Fibroblast of lung (primary cell): ENCODE data around the gene STRBP.

Source experiments
- EZH2 ChIP-seq: IDR thresholded peaks from 2 replicates; pipeline ENCODE4 v1.5.1; 2012; ENCODE audit warnings: low read length, control low read depth, mild to moderate bottlenecking; ENCODE audit errors: missing control alignments
- TF ChIP-seq, protein P1 (sequence below), 2 donors: IDR thresholded peaks in 1 of 2; conservative IDR thresholded peaks in 1 of 2; 1 replicate in 1 of 2; 2 replicates in 1 of 2; pipeline ENCODE4 v1.5.1; 2011 to 2012; ENCODE audit warnings: low read length in 2 of 2, control low read depth in 1 of 2, inconsistent platforms in 1 of 2, low read depth in 1 of 2, mild to moderate bottlenecking in 1 of 2

DNA sequence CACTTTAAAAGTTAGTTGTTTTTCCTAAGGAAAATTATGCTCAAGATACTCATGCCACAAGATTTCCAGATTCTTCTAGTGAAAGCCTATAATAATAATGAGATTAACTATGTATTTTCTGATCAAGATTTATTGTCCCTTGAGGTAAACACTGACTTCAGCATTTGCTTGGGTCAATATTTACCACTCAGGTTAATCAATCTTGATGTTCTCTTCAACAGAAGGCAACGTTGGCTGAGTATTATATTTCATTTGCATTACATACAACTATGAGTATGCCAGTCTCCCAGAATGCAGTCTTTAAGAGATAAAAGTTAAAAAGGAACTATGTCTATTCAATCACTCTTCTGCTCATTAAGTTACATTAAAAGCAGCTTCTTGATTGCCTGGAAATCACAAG, 119.3 kb downstream of the STRBP start:
- TF ChIP-seq, protein P1, sequence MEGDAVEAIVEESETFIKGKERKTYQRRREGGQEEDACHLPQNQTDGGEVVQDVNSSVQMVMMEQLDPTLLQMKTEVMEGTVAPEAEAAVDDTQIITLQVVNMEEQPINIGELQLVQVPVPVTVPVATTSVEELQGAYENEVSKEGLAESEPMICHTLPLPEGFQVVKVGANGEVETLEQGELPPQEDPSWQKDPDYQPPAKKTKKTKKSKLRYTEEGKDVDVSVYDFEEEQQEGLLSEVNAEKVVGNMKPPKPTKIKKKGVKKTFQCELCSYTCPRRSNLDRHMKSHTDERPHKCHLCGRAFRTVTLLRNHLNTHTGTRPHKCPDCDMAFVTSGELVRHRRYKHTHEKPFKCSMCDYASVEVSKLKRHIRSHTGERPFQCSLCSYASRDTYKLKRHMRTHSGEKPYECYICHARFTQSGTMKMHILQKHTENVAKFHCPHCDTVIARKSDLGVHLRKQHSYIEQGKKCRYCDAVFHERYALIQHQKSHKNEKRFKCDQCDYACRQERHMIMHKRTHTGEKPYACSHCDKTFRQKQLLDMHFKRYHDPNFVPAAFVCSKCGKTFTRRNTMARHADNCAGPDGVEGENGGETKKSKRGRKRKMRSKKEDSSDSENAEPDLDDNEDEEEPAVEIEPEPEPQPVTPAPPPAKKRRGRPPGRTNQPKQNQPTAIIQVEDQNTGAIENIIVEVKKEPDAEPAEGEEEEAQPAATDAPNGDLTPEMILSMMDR (conservative IDR thresholded peaks at IDR 0.05 in 1 of 2, IDR thresholded peaks at IDR 0.05 in 1 of 2; ENCODE audit: low read depth in 1 of 2, low read length in 2 of 2) = no peak
- no peak for TF ChIP-seq EZH2
